Activated CD4-positive, alpha-beta memory T cell treated with anti-CD3 and anti-CD28 coated beads for 36 hours (primary cell): ENCODE measurements around the gene INHBB. TPM values are rescaled to one million over a fixed set of nuclear protein-coding genes. Genes with fewer than 3 reads are reported as not detected.
"Not testable (repeated sequence)": the region's sequence is repeated elsewhere in the genome, so short reads cannot be mapped to it uniquely, and the experiment has no call there.

Source experiments
- CTCF ChIA-PET: fragments of 350-600 bp; sonication (Branson Sonifier 250); formaldehyde crosslinking; loops from one replicate; lab custom pipeline; 2021; ENCODE audit warnings: antibody characterized with exemption, inconsistent platforms; lab: Charles Lee
- POLR2A ChIA-PET: fragments of 350-600 bp; sonication (Branson Sonifier 250); formaldehyde crosslinking; loops from one replicate; lab custom pipeline; 2021; ENCODE audit warnings: antibody characterized with exemption; lab: Charles Lee
- DNase-seq: peaks from one replicate; pipeline ENCODE4 v3.0.0-alpha.2; 2020
- H3K27ac Mint-ChIP-seq: one replicate; pipeline ENCODE4 v1.8.0; 2021; ENCODE audit warnings: mixed read lengths
- H3K27me3 Mint-ChIP-seq: one replicate; pipeline ENCODE4 v1.8.0; 2021; ENCODE audit warnings: mixed read lengths
- H3K36me3 Mint-ChIP-seq: one replicate; pipeline ENCODE4 v1.8.0; 2021; ENCODE audit warnings: mixed read lengths
- H3K4me1 Mint-ChIP-seq: one replicate; pipeline ENCODE4 v1.8.0; 2021; ENCODE audit warnings: low read depth, mixed read lengths
- H3K4me3 Mint-ChIP-seq: one replicate; pipeline ENCODE4 v1.8.0; 2021; ENCODE audit warnings: mild to moderate bottlenecking, mixed read lengths
- H3K9me3 Mint-ChIP-seq: one replicate; pipeline ENCODE4 v1.8.0; 2021; ENCODE audit warnings: mixed read lengths
- intact Hi-C: fragments of 100-400 bp; cut with micrococcal nuclease; formaldehyde crosslinking; loops from one replicate; pipeline ENCODE4 v1.15.1; 2023
- total RNA-seq, 2 experiments: library from RNA; stranded (reverse); gene quantifications; one replicate each; pipeline ENCODE4 v1.2.3, GENCODE V29; 2021

INHBB gene
- total RNA-seq, 2 experiments from 2014 or later: not detected

DNA sequence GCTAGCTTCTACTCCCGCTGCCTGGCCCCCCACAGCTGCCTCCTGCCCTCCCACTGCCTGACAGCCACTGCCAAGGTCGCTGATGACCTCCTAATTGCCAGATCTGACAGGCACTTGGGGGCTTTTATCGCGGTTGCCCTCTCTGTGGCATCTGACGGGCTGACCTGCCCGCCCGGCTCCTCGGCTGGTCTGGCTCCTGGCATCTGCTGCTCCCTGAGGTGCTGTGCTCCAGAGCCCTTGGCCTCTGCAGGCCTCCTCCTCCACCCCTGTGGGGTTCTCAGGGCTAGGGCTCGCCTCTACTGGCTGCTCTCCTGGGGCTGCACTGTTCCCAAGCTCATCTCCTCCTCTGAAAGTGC is 43.1 kb downstream of the INHBB start:
- Mint-ChIP-seq H3K9me3 (peaks cover 2% of the 10 kb centered on the region), H3K4me3 (no peak overlapping the region), H3K27ac (no peak overlapping the region), H3K27me3 (peaks cover 2% of the 10 kb centered on the region), H3K4me1 (no peaks in the 10 kb centered on the region), H3K36me3 (no peaks in the 10 kb centered on the region)
- CTCF ChIA-PET: no interaction called here
- intact Hi-C loops: no loop called here
- DNase-seq: peak; percentile 4
- POLR2A ChIA-PET: no interaction called here

GRCh38 chr2:120390381-120391055 is 44.6 kb downstream of the INHBB start:
- peaks cover 2% of the 10 kb centered on the region for H3K27me3 Mint-ChIP-seq
- no peak overlapping the region for H3K4me3 Mint-ChIP-seq
- no peaks in the 10 kb centered on the region for H3K4me1 Mint-ChIP-seq
- POLR2A ChIA-PET: no interaction called here
- H3K9me3 Mint-ChIP-seq: peaks cover 2% of the 10 kb centered on the region
- intact Hi-C loops: no loop called here
- no peak overlapping the region for H3K27ac Mint-ChIP-seq
- DNase-seq: peak; percentile 2
- CTCF ChIA-PET: no interaction called here
- no peaks in the 10 kb centered on the region for H3K36me3 Mint-ChIP-seq

GRCh38 chr2:120391382-120391781 is 45.4 kb downstream of the INHBB start:
- intact Hi-C loops, H3K4me3 Mint-ChIP-seq: not testable (repeated sequence)

DNA sequence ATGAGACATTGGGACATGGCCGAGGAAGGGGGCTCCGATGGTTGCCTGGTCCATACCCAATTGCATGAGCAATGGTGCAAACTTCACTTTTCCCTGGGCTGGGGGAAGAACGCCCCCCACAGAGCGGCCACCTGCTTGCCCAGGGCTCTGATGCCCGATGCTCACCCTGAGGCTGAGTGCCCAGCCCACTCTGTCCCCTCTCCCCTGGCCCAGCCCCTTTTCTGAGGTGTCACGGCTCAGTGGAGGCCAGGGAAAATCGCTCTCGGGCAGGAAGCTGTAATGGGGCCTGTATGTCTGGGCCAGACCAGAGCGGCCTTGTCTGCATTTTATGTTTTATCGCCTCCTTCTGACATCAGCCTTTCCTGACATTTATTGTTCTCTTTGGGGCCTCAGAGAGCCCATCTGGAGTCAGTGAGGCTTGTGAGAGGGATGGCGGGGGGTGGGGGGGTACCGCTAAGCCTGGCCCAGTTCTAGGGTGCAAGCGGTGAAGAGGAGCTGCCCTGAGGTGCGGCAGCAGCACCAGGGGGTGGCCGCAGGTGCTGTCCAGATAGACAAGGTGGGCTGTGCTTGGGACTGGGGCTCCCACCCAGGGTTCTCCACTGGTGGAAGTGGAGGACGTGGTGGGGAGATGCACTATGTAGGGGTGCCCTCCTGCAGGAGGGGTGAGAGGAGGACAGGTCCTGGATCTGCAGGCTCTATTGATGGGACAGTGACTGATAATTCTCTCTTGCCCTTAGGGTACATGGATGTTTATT is 46.2 kb downstream of the INHBB start:
- H3K36me3 Mint-ChIP-seq: no peaks in the 10 kb centered on the region
- H3K27me3 Mint-ChIP-seq: peaks cover 6% of the 10 kb centered on the region
- ChIA-PET POLR2A (no interaction called here), CTCF (no interaction called here)
- intact Hi-C loops: no loop called here
- no peak overlapping the region for H3K4me3 Mint-ChIP-seq
- DNase-seq: peak; percentile 4
- no peaks in the 10 kb centered on the region for H3K4me1 Mint-ChIP-seq
- no peak overlapping the region for H3K27ac Mint-ChIP-seq
- peaks cover 2% of the 10 kb centered on the region for H3K9me3 Mint-ChIP-seq

More at GRCh38 chr2:120391382-120391781, 45.4 kb downstream of the INHBB start:
- CTCF ChIA-PET, POLR2A ChIA-PET, H3K4me1 Mint-ChIP-seq, DNase-seq, H3K27me3 Mint-ChIP-seq, H3K36me3 Mint-ChIP-seq, H3K27ac Mint-ChIP-seq, H3K9me3 Mint-ChIP-seq: not testable (repeated sequence)

- CTCF ChIA-PET: no interaction called here
- POLR2A ChIA-PET: no interaction called here
- Mint-ChIP-seq H3K36me3 (no peaks in the 10 kb centered on the region), H3K4me3 (no peak overlapping the region), H3K9me3 (peaks cover 2% of the 10 kb centered on the region), H3K27ac (no peak overlapping the region), H3K4me1 (no peaks in the 10 kb centered on the region), H3K27me3 (peaks cover 9% of the 10 kb centered on the region)
- no peak for DNase-seq
- intact Hi-C loops: no loop called here
Observed at GRCh38 chr2:120392923-120393322, 47.0 kb downstream of the INHBB start.

DNA sequence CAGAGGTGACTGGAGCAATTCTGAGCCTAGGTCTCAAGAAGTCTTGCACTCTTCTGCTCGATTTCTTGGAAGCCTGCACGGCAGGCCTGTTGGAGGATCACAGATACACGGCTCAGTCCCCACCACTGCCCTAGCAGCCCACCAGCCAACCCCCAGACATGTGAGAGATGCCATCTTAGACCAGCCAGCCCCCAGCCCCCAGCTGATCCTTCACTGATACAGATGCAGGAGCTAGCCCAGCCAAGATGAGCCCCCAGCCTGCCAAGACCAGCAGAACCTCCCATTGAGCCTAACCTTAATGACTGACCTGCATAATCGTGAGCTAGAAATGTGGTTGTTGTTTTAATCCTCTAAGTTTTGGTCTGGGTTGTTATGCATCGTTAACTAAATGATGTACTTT is 47.5 kb downstream of the INHBB start:
- peaks cover 9% of the 10 kb centered on the region for H3K27me3 Mint-ChIP-seq
- peaks cover 2% of the 10 kb centered on the region for H3K9me3 Mint-ChIP-seq
- H3K4me3 Mint-ChIP-seq: no peak overlapping the region
- no peaks in the 10 kb centered on the region for H3K4me1 Mint-ChIP-seq
- CTCF ChIA-PET: no interaction called here
- DNase-seq: no peak
- H3K36me3 Mint-ChIP-seq: no peaks in the 10 kb centered on the region
- POLR2A ChIA-PET: no interaction called here
- H3K27ac Mint-ChIP-seq: no peak overlapping the region
- intact Hi-C loops: no loop called here

DNA sequence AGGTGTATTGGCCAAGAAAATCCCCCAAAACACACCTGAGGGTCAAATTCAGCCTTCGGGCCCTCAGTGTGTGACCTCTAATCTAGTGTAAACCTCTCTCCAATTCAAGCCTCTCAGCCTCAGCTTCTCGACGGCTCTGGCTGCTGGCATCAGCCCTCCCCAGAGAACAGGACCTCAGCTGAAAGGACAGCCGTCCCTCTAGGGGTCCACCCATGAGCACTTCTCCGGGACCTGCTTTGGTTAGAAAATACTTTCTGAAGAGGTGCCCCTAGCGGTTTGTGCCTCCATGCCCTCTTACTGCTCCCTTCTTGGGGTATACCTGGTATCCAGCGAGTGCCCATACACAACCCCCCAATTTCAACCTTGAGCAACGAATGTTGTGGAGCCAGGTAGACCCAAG is 48.8 kb downstream of the INHBB start:
- Mint-ChIP-seq H3K4me1 (no peaks in the 10 kb centered on the region), H3K9me3 (peaks cover 2% of the 10 kb centered on the region), H3K27ac (no peak overlapping the region), H3K4me3 (no peak overlapping the region), H3K27me3 (peaks cover 7% of the 10 kb centered on the region), H3K36me3 (no peaks in the 10 kb centered on the region)
- CTCF ChIA-PET: no interaction called here
- intact Hi-C loops: no loop called here
- POLR2A ChIA-PET: no interaction called here
- peak; percentile 5 for DNase-seq

DNA sequence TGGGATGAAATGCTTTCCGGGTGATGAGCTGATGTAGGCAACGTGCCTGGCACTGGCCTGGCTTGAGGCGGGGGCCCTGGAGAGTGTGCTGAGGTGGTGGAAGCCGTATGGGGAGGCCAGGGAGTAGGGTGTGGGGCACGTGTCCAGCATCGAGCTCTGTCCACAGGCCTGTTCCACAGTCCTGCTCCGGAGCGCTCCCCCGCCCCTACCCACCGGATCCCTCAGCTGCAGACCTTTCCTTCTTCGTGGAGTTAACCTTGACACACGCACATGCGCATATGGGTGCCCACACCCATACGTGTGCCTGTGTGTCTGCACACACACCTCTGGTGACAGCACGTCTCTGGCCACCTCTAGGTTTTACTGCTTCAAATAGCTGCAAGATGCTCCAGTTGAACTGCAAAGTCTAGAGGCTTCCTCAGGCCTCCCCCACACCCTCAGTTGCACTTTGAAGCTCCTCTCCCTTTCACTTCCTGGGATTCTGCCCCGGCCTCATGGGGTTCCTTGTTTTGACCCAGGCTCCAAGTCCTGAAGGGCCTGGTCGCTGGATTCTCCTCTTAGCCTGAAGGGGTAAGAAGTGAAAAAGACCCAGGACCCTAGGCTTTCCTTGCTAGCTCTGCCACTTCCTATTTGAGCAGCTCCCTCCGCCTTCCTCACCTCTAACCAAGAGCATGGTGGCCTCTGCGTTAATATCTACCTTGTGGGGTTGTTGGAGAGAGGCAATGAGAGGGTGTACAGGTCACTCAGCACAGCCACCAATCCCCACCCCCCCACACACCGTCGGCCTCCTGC is 49.5 kb downstream of the INHBB start:
- no peaks in the 10 kb centered on the region for H3K36me3 Mint-ChIP-seq
- H3K27ac Mint-ChIP-seq: no peak overlapping the region
- peak; percentile 2 for DNase-seq
- no peak overlapping the region for H3K4me3 Mint-ChIP-seq
- H3K4me1 Mint-ChIP-seq: no peaks in the 10 kb centered on the region
- intact Hi-C loops: no loop called here
- ChIA-PET POLR2A (no interaction called here), CTCF (interaction anchor here (0.6 kb wide), 1 partner anchor 9 kb away, joined by 4 read pairs; no protein-coding TSS in a partner anchor)
- peaks cover 7% of the 10 kb centered on the region for H3K27me3 Mint-ChIP-seq
- H3K9me3 Mint-ChIP-seq: peaks cover 2% of the 10 kb centered on the region

- Mint-ChIP-seq H3K27ac (no peak overlapping the region), H3K4me3 (no peak overlapping the region), H3K9me3 (peaks cover 2% of the 10 kb centered on the region), H3K27me3 (peaks cover 7% of the 10 kb centered on the region), H3K36me3 (no peaks in the 10 kb centered on the region), H3K4me1 (no peaks in the 10 kb centered on the region)
- DNase-seq: peak; percentile 5
- ChIA-PET POLR2A (no interaction called here), CTCF (no interaction called here)
- intact Hi-C loops: no loop called here
Observed at GRCh38 chr2:120396013-120396860, 50.3 kb downstream of the INHBB start.

GRCh38 chr2:120396861-120397811 is 51.2 kb downstream of the INHBB start:
- Mint-ChIP-seq H3K4me1 (no peaks in the 10 kb centered on the region), H3K4me3 (no peak overlapping the region), H3K9me3 (no peaks in the 10 kb centered on the region), H3K27ac (no peak overlapping the region), H3K27me3 (peaks cover 7% of the 10 kb centered on the region), H3K36me3 (no peaks in the 10 kb centered on the region)
- DNase-seq: no peak
- ChIA-PET POLR2A (no interaction called here), CTCF (no interaction called here)
- intact Hi-C loops: no loop called here
